A204.1 (cell line): ENCODE measurements around the gene HERC3.

Source experiments
- FAIRE-seq: peaks from 2 replicates; lab custom pipeline; 2012; peaks lifted over from hg19 to GRCh38; lab: Jason Lieb, UNC

Gene HERC3

DNA sequence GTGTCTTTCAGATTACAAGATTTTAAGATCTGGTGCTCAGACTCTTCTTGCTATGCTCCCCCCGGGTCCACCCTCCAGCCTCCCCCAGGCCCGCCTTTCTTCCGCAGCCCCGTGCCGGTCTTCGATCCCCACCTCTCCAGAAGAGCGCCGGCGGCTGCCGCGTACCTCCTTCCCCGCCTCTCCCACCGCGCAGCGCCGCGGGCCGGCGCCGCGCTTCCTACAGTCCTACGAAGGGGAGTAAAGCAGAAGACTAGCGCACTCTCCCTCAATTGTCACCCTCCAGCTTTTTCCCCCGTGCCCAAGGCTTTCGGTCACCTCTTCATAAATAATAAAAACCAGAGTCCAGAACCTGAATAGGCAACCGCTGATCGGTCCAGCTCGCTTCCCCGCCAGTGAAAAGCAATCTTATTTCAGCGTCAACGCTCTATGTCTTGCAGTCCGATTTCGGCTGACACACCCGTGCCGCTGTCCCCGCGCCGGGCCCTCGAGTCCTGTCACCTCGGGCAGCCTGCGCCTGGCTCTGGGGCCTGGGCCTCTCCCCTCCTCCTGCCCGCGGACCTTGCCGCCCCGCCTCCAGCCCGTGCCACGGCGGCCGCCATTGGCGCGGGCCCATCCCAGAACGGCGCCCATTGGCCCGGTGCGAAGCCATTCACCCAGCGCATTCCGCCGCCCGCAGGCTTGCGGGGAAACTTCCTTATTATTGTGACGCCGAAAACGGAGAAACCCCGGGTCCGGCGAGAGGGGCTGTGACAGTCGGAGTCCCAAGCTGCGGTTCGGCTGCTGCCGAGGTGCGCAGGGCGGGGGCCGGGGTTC, at the start of gene HERC3:
HERC3 (plus strand) TSS at position 694 of the 813 bp plus-strand sequence. CDS start 13,344 bp downstream, outside the sequence.
- no peak for FAIRE-seq

- FAIRE-seq = no peak
Measured at GRCh38 chr4:88549815-88550214, 42.5 kb upstream of the HERC3 start.

DNA sequence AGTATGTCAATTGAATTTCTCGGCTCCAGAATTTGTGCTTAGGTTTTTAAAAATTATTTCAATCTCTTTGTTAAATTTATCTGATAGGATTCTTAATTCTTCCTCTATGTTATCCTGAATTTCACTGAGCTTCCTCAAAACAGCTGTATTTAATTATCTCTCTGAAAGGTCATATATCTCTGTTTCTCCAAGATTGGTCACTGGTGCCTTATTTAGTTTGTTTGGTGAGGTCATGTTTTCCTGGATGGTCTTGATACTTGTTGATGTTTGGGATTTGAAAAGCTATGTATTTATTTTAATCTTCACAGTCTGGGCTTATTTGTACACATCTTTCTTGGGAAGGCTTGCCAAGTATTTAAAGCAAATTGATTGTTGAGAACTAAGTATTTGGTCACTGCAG, 24.7 kb upstream of the HERC3 start:
- no peak for FAIRE-seq

DNA sequence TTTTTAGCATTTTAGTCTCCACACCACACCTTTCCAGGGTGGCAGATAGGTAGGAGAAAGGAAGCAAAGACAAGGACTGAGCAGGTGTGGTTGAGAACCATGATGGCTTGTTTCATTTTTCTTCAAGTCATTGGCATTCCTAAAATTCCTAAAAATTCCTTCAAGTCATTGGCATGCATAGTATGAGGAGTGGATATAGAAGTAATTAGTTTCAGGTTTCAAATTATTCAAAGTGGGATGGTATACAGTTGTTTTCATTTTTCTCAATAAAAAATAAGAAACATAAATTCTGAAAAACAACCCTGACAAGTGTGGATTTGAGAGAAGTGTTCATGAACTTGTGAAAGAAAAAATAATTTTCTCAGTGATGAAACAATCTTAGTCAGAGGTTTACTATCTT, 22.3 kb upstream of the HERC3 start:
- peak; percentile 3 for FAIRE-seq

DNA sequence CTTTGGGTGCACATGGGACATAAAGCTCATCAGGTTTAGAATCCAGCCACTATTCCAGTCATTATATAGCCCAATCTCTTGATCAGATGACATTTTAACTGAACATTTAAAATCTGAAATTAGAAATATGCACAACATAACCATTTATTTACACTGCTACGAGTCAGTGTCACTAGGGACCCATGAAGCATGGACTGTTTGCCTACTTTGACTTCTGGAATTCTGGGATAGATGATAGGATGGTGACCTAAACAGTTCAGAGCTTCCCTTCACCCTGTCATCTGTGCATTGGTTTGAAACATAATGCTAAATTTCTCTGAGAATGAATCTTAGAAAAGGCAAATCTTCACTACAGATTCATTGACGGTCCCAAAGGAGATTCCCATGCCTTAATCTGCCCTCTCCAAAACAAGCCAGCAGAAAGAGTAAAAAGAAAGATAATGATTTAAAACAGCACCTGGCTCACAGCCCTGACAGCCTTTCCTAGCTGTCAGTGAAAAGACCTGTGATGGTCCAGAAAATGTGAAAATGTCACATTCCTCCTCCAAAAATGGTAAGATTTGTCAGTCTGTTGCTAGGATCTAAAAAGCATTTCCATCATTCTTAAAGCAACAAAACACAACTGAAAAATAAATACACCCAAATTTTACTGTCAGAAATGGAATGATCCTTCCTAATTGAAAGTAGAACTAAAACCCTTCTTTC, 18.9 kb upstream of the HERC3 start:
- FAIRE-seq = no peak

DNA sequence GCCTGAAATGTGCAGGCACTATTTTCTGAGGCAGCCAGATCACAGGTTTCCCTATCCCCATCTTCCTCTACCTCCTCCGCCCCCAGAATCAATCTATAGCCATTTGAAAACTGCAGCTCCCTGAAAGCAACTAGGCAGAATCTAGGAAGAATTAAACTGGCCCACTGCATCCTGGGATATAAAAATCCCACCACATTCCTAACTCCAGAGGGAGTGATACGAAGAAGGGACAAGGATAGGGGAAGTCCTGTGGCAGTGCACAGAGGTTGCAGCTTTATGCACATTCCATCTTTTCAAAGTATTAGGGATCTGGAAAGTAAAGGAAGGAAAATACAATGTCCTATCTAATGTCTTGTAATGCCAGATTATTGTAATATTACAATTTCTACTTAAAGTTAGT, 18.3 kb upstream of the HERC3 start:
- no peak for FAIRE-seq

DNA sequence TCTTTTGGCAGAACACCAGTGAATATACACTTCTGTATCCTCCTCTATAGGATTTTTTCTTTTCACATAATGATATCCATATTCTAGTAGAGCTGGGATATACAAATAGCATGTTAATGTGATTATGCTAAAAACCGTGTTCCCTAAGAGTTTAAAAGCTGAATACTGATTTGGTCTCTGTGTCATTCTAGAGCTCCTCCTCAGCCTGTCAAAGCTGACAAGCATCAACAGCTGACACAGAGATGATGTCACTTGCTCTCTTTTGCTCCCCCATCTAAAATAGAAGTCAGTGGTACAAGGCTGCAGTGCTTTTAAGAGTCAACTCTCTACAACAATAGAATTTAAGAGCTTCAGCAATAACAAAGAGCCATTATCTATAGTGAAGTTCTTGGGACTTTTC, 17.1 kb upstream of the HERC3 start:
- no peak for FAIRE-seq

GRCh38 chr4:88582493-88582892, 9.8 kb upstream of the HERC3 start:
- FAIRE-seq = no peak

DNA sequence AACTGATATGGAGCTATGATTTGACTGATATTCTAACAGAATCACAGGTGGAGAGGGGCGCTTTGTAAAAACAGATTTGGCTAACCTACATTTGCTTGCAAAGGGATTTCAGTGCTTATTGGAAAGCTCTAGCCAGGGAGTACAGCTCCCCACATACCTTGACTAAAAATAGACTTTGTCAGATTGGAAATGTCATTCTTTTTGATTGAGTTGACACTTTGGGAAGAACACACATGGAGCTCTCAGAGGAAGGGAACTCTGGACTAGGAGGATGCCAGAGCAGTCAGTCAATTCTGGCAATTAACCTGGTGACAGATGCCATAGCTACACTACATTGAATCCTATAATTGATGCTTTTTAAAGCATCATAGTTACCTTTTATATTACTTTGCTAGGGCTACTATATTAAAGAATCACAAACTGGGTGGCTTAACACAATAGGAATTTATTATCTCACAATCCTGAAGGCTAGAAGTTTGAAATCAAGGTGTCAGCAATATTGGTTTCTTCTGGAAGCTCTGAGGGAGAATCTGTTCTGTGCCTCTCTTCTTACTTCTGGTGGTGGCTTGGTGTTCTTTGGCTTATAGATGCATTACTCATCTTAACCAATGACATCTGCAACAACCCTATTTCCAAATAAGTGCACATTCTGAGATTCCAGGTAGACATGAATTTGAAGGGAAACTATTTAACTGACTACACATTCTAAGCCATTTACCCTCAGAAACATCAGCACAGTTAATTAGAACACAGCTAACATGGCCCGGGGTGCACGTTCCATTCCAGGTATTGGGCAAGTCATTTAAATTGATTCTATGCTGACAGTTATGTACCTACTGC, 8.4 kb upstream of the HERC3 start:
- no peak for FAIRE-seq

GRCh38 chr4:88584471-88584900, 7.8 kb upstream of the HERC3 start:
- FAIRE-seq = no peak

GRCh38 chr4:88585917-88586316, 6.4 kb upstream of the HERC3 start:
- FAIRE-seq = no peak

GRCh38 chr4:88587306-88587705, 5.0 kb upstream of the HERC3 start:
- FAIRE-seq = no peak

DNA sequence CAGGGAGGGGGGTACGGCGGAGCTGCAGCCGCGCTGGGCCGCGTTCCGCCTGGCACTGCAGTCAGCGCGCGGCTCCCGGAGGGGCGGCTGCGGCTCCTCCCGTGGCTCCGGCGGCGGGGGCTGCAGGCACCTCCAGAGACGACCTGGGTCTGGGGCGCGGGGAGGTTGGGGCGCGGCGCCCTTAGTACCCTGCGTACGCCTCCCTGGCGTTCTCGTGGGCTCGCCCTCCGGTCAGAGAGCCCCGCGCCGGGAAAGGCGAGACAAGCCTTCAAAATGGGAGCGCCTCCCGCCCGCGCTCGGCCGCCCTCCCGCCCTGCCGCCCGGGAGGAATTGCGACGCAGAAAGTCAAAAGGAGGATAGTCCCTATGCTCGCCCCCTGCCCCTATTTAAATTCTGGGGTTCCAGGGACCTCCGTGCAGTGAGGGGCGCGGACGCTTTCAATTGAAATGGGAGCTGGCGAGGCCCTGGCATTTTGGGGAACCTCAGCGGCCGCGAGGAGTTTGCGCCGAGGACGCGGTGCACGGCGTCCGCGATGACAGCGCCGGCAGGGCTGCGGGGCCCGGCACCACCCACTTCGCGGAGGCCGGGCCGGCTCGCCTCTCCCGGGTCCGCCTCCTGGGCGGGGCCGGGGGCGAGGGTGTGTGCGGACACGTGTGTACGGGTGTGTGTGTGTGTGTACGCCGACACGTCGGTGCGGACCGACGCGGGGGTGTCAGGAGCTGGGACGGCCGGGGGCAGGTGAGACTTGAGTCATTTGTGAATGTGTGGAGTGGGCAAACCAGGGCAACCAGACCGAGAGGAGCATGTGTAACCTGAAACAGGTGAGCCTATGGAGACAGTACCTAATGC, 544 bp downstream of the HERC3 start:
- no peak for FAIRE-seq

GRCh38 chr4:88597970-88598660, 5.8 kb downstream of the HERC3 start:
- no peak for FAIRE-seq

DNA sequence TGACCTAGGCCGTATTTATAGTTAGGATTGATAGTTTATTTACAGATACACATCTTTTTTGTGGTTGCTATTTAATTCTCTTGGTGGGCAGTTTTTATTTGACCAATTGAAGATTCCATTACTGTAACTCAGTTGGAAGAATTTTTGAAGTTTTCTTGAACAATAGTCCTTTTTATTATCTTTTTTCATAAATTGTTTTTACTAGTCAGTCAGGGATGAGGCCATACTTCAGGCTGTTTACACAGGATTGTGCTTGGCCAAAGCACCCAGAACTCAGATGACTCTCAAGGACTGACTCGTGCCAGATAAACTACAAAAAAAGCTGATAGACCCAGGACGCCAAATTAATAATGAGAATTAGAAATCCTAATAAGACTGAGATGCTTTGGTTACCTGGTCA, 7.0 kb downstream of the HERC3 start:
- FAIRE-seq = no peak

- FAIRE-seq = no peak
Measured at GRCh38 chr4:88599714-88600113, 7.4 kb downstream of the HERC3 start.

- no peak for FAIRE-seq
Measured at GRCh38 chr4:88600176-88600838, 8.0 kb downstream of the HERC3 start.

- FAIRE-seq = no peak
Measured at GRCh38 chr4:88604978-88605678, 12.8 kb downstream of the HERC3 start.

DNA sequence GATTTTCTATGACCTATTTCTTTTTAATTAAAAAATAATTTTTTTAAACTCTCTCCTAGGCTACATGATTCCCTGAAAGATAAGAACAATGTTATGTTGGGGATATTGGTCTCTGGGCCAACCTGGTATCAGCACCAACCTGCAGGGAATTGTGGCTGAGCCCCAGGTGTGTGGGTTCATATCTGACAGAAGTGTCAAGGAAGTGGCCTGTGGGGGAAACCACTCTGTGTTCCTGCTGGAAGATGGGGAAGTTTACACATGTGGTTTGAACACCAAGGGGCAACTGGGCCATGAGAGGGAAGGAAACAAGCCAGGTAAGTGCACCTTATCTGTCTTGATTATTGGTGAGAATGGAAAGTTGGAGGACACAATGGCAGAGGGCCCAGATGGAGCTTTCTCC, 13.5 kb downstream of the HERC3 start:
- no peak for FAIRE-seq

- no peak for FAIRE-seq
Measured at GRCh38 chr4:88606832-88607231, 14.6 kb downstream of the HERC3 start.
